H9 (cell line): ENCODE measurements around the gene ME3. TPM values are rescaled to one million over a fixed set of nuclear protein-coding genes. Genes with fewer than 3 reads are reported as not detected.

Source experiments
- DNase-seq: peaks from one replicate; pipeline ENCODE4 v3.0.0-alpha.2; 2017
- H2AFZ ChIP-seq: one replicate; pipeline ENCODE4 v1.6.1; 2013; ENCODE audit warnings: mild to moderate bottlenecking, low read length, control low read depth, moderate library complexity
- H2AK5ac ChIP-seq: 2 replicates; pipeline ENCODE4 v1.6.1; 2013; ENCODE audit warnings: low read length, control low read depth, mixed read lengths; ENCODE audit not compliant: insufficient read length
- H2BK120ac ChIP-seq: one replicate; pipeline ENCODE4 v1.6.1; 2013; ENCODE audit warnings: low read depth, mild to moderate bottlenecking, low read length, control low read depth, inconsistent platforms; ENCODE audit not compliant: poor library complexity, severe bottlenecking
- H2BK12ac ChIP-seq: 2 replicates; pipeline ENCODE4 v1.6.1; 2013; ENCODE audit warnings: low read length, control low read depth, mixed read lengths, low read depth; ENCODE audit not compliant: insufficient read length
- H2BK15ac ChIP-seq: 2 replicates; pipeline ENCODE4 v1.6.1; 2013; ENCODE audit warnings: low read depth, low read length, control low read depth
- H2BK20ac ChIP-seq: one replicate; pipeline ENCODE4 v1.6.1; 2013; ENCODE audit warnings: low read depth, mild to moderate bottlenecking, low read length, control low read depth, inconsistent platforms; ENCODE audit not compliant: poor library complexity, severe bottlenecking
- H2BK5ac ChIP-seq: 2 replicates; pipeline ENCODE4 v1.6.1; 2013; ENCODE audit warnings: low read length, control low read depth, mixed read lengths; ENCODE audit not compliant: insufficient read length
- H3K14ac ChIP-seq: 2 replicates; pipeline ENCODE4 v1.6.1; 2013; ENCODE audit warnings: low read length, control low read depth; ENCODE audit not compliant: insufficient read depth
- H3K18ac ChIP-seq: 2 replicates; pipeline ENCODE4 v1.6.1; 2013; ENCODE audit warnings: low read depth, mild to moderate bottlenecking, mixed read lengths, low read length, control low read depth; ENCODE audit not compliant: insufficient read length
- H3K23ac ChIP-seq: 2 replicates; pipeline ENCODE4 v1.6.1; 2013; ENCODE audit warnings: low read length, control low read depth, mixed read lengths, low read depth; ENCODE audit not compliant: insufficient read length
- H3K23me2 ChIP-seq: 2 replicates; pipeline ENCODE4 v1.6.1; 2013; ENCODE audit warnings: low read depth, mild to moderate bottlenecking, mixed read lengths, low read length, control low read depth; ENCODE audit not compliant: insufficient read length, poor library complexity, severe bottlenecking
- H3K27ac ChIP-seq: 2 replicates; pipeline ENCODE4 v1.5.1; 2013; ENCODE audit warnings: low read length, control low read depth, mixed read lengths, low read depth; ENCODE audit not compliant: insufficient read length
- H3K27me3 ChIP-seq: 2 replicates; pipeline ENCODE4 v1.6.1; 2013; ENCODE audit warnings: low read length, control low read depth, inconsistent platforms; ENCODE audit not compliant: insufficient read depth
- H3K4ac ChIP-seq: 2 replicates; pipeline ENCODE4 v1.6.1; 2013; ENCODE audit warnings: low read depth, mild to moderate bottlenecking, control low read depth, inconsistent platforms, low read length, moderate library complexity
- H3K4me1 ChIP-seq: 2 replicates; pipeline ENCODE4 v1.6.1; 2013; ENCODE audit warnings: low read length, control low read depth, inconsistent platforms; ENCODE audit not compliant: insufficient read depth
- H3K4me2 ChIP-seq: 2 replicates; pipeline ENCODE4 v1.6.1; 2013; ENCODE audit warnings: low read length, control low read depth, mixed read lengths; ENCODE audit not compliant: insufficient read length, insufficient read depth
- H3K56ac ChIP-seq: 2 replicates; pipeline ENCODE4 v1.6.1; 2013; ENCODE audit warnings: low read depth, mild to moderate bottlenecking, mixed read lengths, low read length, control low read depth; ENCODE audit not compliant: insufficient read length
- H3K79me1 ChIP-seq: 2 replicates; pipeline ENCODE4 v1.6.1; 2013; ENCODE audit warnings: low read depth, mild to moderate bottlenecking, moderate library complexity, low read length, control low read depth, inconsistent platforms; ENCODE audit not compliant: insufficient read depth, poor library complexity, severe bottlenecking
- H3K79me2 ChIP-seq: 2 replicates; pipeline ENCODE4 v1.6.1; 2013; ENCODE audit warnings: low read length, control low read depth, inconsistent platforms; ENCODE audit not compliant: insufficient read depth
- H3K9ac ChIP-seq: 2 replicates; pipeline ENCODE4 v1.6.1; 2013; ENCODE audit warnings: low read length, control low read depth, mixed read lengths; ENCODE audit not compliant: insufficient read length; ENCODE audit errors: extremely low read depth
- H3K9me3 ChIP-seq: one replicate; pipeline ENCODE4 v1.6.1; 2013; ENCODE audit warnings: low read depth, low read length, inconsistent platforms; ENCODE audit not compliant: control insufficient read depth
- H3T11ph ChIP-seq: one replicate; pipeline ENCODE4 v1.6.1; 2013; ENCODE audit warnings: mild to moderate bottlenecking, low read length, control low read depth, inconsistent platforms
- H4K20me1 ChIP-seq: one replicate; pipeline ENCODE4 v1.6.1; 2013; ENCODE audit not compliant: control insufficient read depth, insufficient read length, insufficient read depth
- H4K5ac ChIP-seq: 2 replicates; pipeline ENCODE4 v1.6.1; 2013; ENCODE audit warnings: low read depth, mild to moderate bottlenecking, mixed read lengths, low read length, control low read depth; ENCODE audit not compliant: insufficient read length
- H4K8ac ChIP-seq: replicated peaks from 2 replicates; pipeline ENCODE4 v1.6.1; 2013; ENCODE audit warnings: low read length, control low read depth, mixed read lengths, low read depth; ENCODE audit not compliant: insufficient read length
- H4K91ac ChIP-seq: 2 replicates; pipeline ENCODE4 v1.6.1; 2013; ENCODE audit warnings: low read depth, mild to moderate bottlenecking, moderate library complexity, mixed read lengths, low read length, control low read depth; ENCODE audit not compliant: insufficient read length
- H3K27ac Mint-ChIP-seq, 3 experiments: 2 replicates in 2 of 3; 3 replicates in 1 of 3; pipeline ENCODE4 v1.8.0; 2020 to 2021; ENCODE audit warnings: mixed read lengths in 3 of 3, mild to moderate bottlenecking in 1 of 3, moderate library complexity in 1 of 3
- H3K27me3 Mint-ChIP-seq: 2 replicates; pipeline ENCODE4 v1.8.0; 2021; ENCODE audit warnings: low read depth, mild to moderate bottlenecking, moderate library complexity, mixed read lengths
- H3K36me3 Mint-ChIP-seq, 3 experiments: 2 replicates in 2 of 3; 3 replicates in 1 of 3; pipeline ENCODE4 v1.8.0; 2020 to 2021; ENCODE audit warnings: low read depth in 3 of 3, mixed read lengths in 3 of 3; ENCODE audit not compliant: insufficient read depth in 1 of 3
- H3K4me1 Mint-ChIP-seq, 2 experiments: 2 replicates each; pipeline ENCODE4 v1.8.0; 2020; ENCODE audit warnings: mixed read lengths in 2 of 2
- H3K4me3 Mint-ChIP-seq, 2 experiments: 2 replicates in 1 of 2; 3 replicates in 1 of 2; pipeline ENCODE4 v1.8.0; 2020 to 2021; ENCODE audit warnings: mild to moderate bottlenecking in 2 of 2, mixed read lengths in 2 of 2, moderate library complexity in 1 of 2
- H3K9me3 Mint-ChIP-seq, 2 experiments: 2 replicates in 1 of 2; 3 replicates in 1 of 2; pipeline ENCODE4 v1.8.0; 2020; ENCODE audit warnings: mild to moderate bottlenecking in 2 of 2, mixed read lengths in 2 of 2, moderate library complexity in 1 of 2
- WGBS: extraction: QIAGEN DNeasy Blood & Tissue Kit; methylation state at CpG from one replicate; pipeline ENCODE4 v1.1.7; 2013; ENCODE audit warnings: missing lambda C conversion rate, low lambda C conversion rate, mixed read lengths; ENCODE audit not compliant: insufficient read length; ENCODE audit errors: extremely low coverage; 5-methylcytosine and 5-hydroxymethylcytosine counted together
- total RNA-seq: library from RNA; stranded (reverse); gene quantifications from 2 replicates; pipeline ENCODE4 v1.2.1, GENCODE V29; 2021
- TF ChIP-seq, protein P1 (sequence below): fragments of 200-600 bp; sonication (generic); conservative IDR thresholded peaks from 3 replicates; pipeline ENCODE4 v1.8.0; 2021; ENCODE audit warnings: antibody characterized with exemption, mild to moderate bottlenecking

Gene ME3
- total RNA-seq, 1 experiment from 2014 or later, result 2.8 TPM

DNA sequence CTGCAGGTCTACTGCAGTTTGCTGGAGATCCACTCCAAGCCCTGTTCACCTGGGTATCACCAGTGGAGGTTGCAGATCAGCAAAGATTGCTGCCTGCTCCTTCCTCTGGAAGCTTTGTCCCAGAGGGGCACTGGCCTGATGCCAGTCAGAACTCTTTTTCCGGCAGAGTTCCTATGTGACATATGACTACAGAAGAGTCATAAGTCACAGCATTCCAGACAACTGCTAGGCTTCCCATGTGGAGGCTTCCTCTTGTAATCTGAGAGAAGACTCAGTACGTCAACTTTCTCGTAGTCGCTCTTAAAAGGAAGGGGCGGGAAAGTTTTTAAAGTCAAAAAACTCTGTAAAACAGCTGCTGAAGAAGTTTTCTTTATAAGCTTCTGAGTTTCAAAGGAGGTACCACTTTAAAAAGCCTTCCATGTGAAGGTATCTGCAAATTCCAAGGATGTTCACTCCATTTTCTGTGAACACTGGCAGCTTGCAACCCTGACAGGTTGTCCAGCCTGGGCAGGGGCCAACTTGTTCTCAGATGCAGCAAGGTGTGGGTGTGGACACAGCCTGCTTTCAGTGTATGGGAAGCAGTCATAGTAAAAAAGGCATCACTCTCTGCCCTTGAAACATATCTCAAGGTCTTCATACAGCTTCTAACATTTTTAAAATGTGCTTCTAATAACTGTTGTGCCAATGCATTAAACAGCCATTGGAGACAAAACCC, 97.8 kb downstream of the ME3 start:
- Histone ChIP-seq H3K4ac (no peak overlapping the region), H4K91ac (no peak overlapping the region), H2BK120ac (no peak overlapping the region), H3K27me3 (no peaks in the 10 kb centered on the region), H2AFZ (no peak overlapping the region), H2BK20ac (no peak overlapping the region), H2BK15ac (no peak overlapping the region), H3K56ac (no peak overlapping the region), H2BK5ac (no peak overlapping the region), H3K23me2 (no peaks in the 10 kb centered on the region), H3T11ph (no peak overlapping the region), H2AK5ac (no peak overlapping the region), H3K4me1 (no peaks in the 10 kb centered on the region), H3K4me2 (no peak overlapping the region), H4K8ac (no peak overlapping the region), H3K27ac (no peak overlapping the region), H3K14ac (no peak overlapping the region), H3K79me1 (no peaks in the 10 kb centered on the region), H4K5ac (no peak overlapping the region), H3K9ac (no peak overlapping the region), H3K18ac (no peak overlapping the region), H3K79me2 (no peaks in the 10 kb centered on the region), H3K9me3 (no peaks in the 10 kb centered on the region), H2BK12ac (no peak overlapping the region), H4K20me1 (no peaks in the 10 kb centered on the region), H3K23ac (no peak overlapping the region)
- peaks cover 2% of the 10 kb centered on the region; the same call in 1 of the 2 replicates for H3K27me3 Mint-ChIP-seq
- peaks cover 3 to 11% of the 10 kb centered on the region in 2 experiments for H3K4me1 Mint-ChIP-seq
- H3K36me3 Mint-ChIP-seq, result no peaks in the 10 kb centered on the region
- H3K27ac Mint-ChIP-seq, result no peak overlapping the region
- TF ChIP-seq, protein P1, sequence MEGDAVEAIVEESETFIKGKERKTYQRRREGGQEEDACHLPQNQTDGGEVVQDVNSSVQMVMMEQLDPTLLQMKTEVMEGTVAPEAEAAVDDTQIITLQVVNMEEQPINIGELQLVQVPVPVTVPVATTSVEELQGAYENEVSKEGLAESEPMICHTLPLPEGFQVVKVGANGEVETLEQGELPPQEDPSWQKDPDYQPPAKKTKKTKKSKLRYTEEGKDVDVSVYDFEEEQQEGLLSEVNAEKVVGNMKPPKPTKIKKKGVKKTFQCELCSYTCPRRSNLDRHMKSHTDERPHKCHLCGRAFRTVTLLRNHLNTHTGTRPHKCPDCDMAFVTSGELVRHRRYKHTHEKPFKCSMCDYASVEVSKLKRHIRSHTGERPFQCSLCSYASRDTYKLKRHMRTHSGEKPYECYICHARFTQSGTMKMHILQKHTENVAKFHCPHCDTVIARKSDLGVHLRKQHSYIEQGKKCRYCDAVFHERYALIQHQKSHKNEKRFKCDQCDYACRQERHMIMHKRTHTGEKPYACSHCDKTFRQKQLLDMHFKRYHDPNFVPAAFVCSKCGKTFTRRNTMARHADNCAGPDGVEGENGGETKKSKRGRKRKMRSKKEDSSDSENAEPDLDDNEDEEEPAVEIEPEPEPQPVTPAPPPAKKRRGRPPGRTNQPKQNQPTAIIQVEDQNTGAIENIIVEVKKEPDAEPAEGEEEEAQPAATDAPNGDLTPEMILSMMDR, result no peak
- no peak overlapping the region for H3K4me3 Mint-ChIP-seq
- no CpG with 5 or more reads among the region's 5 CpGs for WGBS
- DNase-seq, result no peak
- H3K9me3 Mint-ChIP-seq, result no peaks in the 10 kb centered on the region
